ENCODE data around the gene PRND. TPM values are rescaled to one million over a fixed set of nuclear protein-coding genes. Genes with fewer than 3 reads are reported as not detected.
"Not testable (repeated sequence)": the region's sequence is repeated elsewhere in the genome, so short reads cannot be mapped to it uniquely, and the experiment has no call there.

PRND gene
- total RNA-seq, 1 experiment from 2014 or later, result not detected

- POLR2A ChIA-PET (ENCODE audit: unreplicated experiment), result no interaction called here
Measured at GRCh38 chr20:4722993-4723392, 1.3 kb downstream of the PRND start.

GRCh38 chr20:4723553-4723952 lies 1.8 kb downstream of the PRND start:
- H3K27ac ChIP-seq (ENCODE audit: low read length); H3K27me3 ChIP-seq (ENCODE audit: low read length); H3F3A ChIP-seq (ENCODE audit: low read length, unreplicated experiment); H3K9ac ChIP-seq (ENCODE audit: low read length); H2AFZ ChIP-seq (ENCODE audit: low read length); intact Hi-C loops (cut with micrococcal nuclease); H3K36me3 ChIP-seq (ENCODE audit: low read depth, low read length); POLR2A ChIA-PET (ENCODE audit: unreplicated experiment); H3K4me1 ChIP-seq (ENCODE audit: insufficient read depth, low read length); BruUV-seq (replicated peaks); DNase-seq; H3K4me3 ChIP-seq (ENCODE audit: low read length); H3K9me3 ChIP-seq (ENCODE audit: low read length); H3K79me2 ChIP-seq (ENCODE audit: low read length); H4K20me1 ChIP-seq (ENCODE audit: low read length); H3K9me2 ChIP-seq (replicated peaks; ENCODE audit: low read length); H3K4me2 ChIP-seq (ENCODE audit: low read length); ATAC-seq: not testable (repeated sequence)
- CTCF ChIA-PET, result interaction anchor here (1.0 kb wide), 1 partner anchor 110 kb away, joined by 5 read pairs; no protein-coding TSS in a partner anchor

More at GRCh38 chr20:4722993-4723392, 1.3 kb downstream of the PRND start:
- intact Hi-C loops (cut with micrococcal nuclease), result no loop called here
- Histone ChIP-seq H2AFZ (ENCODE audit: low read length) (no peak overlapping the region), H3F3A (ENCODE audit: low read length, unreplicated experiment) (no peaks in the 10 kb centered on the region), H3K4me1 (ENCODE audit: insufficient read depth, low read length) (no peaks in the 10 kb centered on the region; the same call in 1 of the 2 replicates), H3K27ac (ENCODE audit: low read length) (no peak overlapping the region), H3K36me3 (ENCODE audit: low read depth, low read length) (no peaks in the 10 kb centered on the region), H4K20me1 (ENCODE audit: low read length) (no peaks in the 10 kb centered on the region), H3K9me2 (replicated peaks; ENCODE audit: low read length) (no peaks in the 10 kb centered on the region), H3K79me2 (ENCODE audit: low read length) (no peaks in the 10 kb centered on the region), H3K4me3 (ENCODE audit: low read length) (no peak overlapping the region), H3K27me3 (ENCODE audit: low read length) (no peaks in the 10 kb centered on the region), H3K9ac (ENCODE audit: low read length) (no peak overlapping the region), H3K9me3 (ENCODE audit: low read length) (no peaks in the 10 kb centered on the region), H3K4me2 (ENCODE audit: low read length) (no peak overlapping the region)
- DNase-seq, result no peak
- CTCF ChIA-PET, result interaction anchor here (1.0 kb wide), 1 partner anchor 109 kb away, joined by 5 read pairs; no protein-coding TSS in a partner anchor
- no peak for ATAC-seq
- TF ChIP-seq CTCF (conservative IDR thresholded peaks at IDR 0.05; ENCODE audit: low read depth, low read length), result no peak
- TF ChIP-seq EZH2 (IDR thresholded peaks at IDR 0.05; ENCODE audit: low read length, unreplicated experiment), result no peak
- TF ChIP-seq EZH2phosphoT487 (IDR thresholded peaks at IDR 0.05; ENCODE audit: borderline replicate concordance, low read length), result no peak
- no TSS peak for BruUV-seq (replicated peaks)

- H3F3A ChIP-seq (ENCODE audit: low read length, unreplicated experiment), result no peaks in the 10 kb centered on the region
- no peak overlapping the region for H2AFZ ChIP-seq (ENCODE audit: low read length)
- no peaks in the 10 kb centered on the region for H4K20me1 ChIP-seq (ENCODE audit: low read length)
- no peak for DNase-seq
- no peak overlapping the region for H3K27ac ChIP-seq (ENCODE audit: low read length)
- intact Hi-C loops (cut with micrococcal nuclease), result no loop called here
- no peaks in the 10 kb centered on the region for H3K27me3 ChIP-seq (ENCODE audit: low read length)
- H3K4me2 ChIP-seq (ENCODE audit: low read length), result no peak overlapping the region
- H3K9me2 ChIP-seq (replicated peaks; ENCODE audit: low read length), result no peaks in the 10 kb centered on the region
- ChIA-PET CTCF (interaction anchor here (0.6 kb wide), 1 partner anchor 363 kb away, joined by 4 read pairs; no protein-coding TSS in a partner anchor), POLR2A (ENCODE audit: unreplicated experiment) (no interaction called here)
- no peaks in the 10 kb centered on the region for H3K79me2 ChIP-seq (ENCODE audit: low read length)
- no peak overlapping the region for H3K9ac ChIP-seq (ENCODE audit: low read length)
- H3K4me3 ChIP-seq (ENCODE audit: low read length), result no peak overlapping the region
- TF ChIP-seq EZH2 (IDR thresholded peaks at IDR 0.05; ENCODE audit: low read length, unreplicated experiment) (no peak), CTCF (conservative IDR thresholded peaks at IDR 0.05; ENCODE audit: low read depth, low read length) (no peak), EZH2phosphoT487 (IDR thresholded peaks at IDR 0.05; ENCODE audit: borderline replicate concordance, low read length) (no peak)
- H3K36me3 ChIP-seq (ENCODE audit: low read depth, low read length), result no peaks in the 10 kb centered on the region
- no peaks in the 10 kb centered on the region for H3K9me3 ChIP-seq (ENCODE audit: low read length)
- no TSS peak for BruUV-seq (replicated peaks)
- H3K4me1 ChIP-seq (ENCODE audit: insufficient read depth, low read length), result no peaks in the 10 kb centered on the region; the same call in 1 of the 2 replicates
- ATAC-seq, result no peak
Measured at GRCh38 chr20:4724459-4725262, 3.0 kb downstream of the PRND start.

All from PC-3 (cell line).